Adipocyte (in vitro differentiated cells): Measurements from ENCODE around the gene DIPK1B.

Experiments
- DNase-seq: peaks from one replicate; pipeline ENCODE4 v3.0.0-alpha.2; 2015; ENCODE audit warnings: low read depth
- H3K27me3 ChIP-seq: replicated peaks from 2 replicates; pipeline ENCODE4 v1.7.0; 2013; ENCODE audit warnings: mild to moderate bottlenecking, low read length, moderate library complexity; ENCODE audit not compliant: control insufficient read depth, insufficient read depth
- H3K36me3 ChIP-seq: 2 replicates; pipeline ENCODE4 v1.7.0; 2013; ENCODE audit warnings: low read length, mild to moderate bottlenecking, moderate library complexity; ENCODE audit not compliant: control insufficient read depth, insufficient read depth, severe bottlenecking
- H3K4me1 ChIP-seq: 2 replicates; pipeline ENCODE4 v1.7.0; 2013; ENCODE audit warnings: mild to moderate bottlenecking, low read length, moderate library complexity; ENCODE audit not compliant: control insufficient read depth, insufficient read depth
- H3K4me3 ChIP-seq: 2 replicates; pipeline ENCODE4 v1.7.0; 2013; ENCODE audit warnings: mild to moderate bottlenecking, low read length, moderate library complexity
- H3K9ac ChIP-seq: 2 replicates; pipeline ENCODE4 v1.7.0; 2013; ENCODE audit warnings: mild to moderate bottlenecking, low read length, moderate library complexity
- H3K9me3 ChIP-seq: 2 replicates; pipeline ENCODE4 v1.7.0; 2013; ENCODE audit warnings: mild to moderate bottlenecking, low read length, moderate library complexity; ENCODE audit not compliant: control insufficient read depth

The DIPK1B gene

GRCh38 chr9:136675477-136676296 lies 36.7 kb upstream of the DIPK1B start:
- no peak overlapping the region for H3K9ac ChIP-seq
- peaks cover 9% of the 10 kb centered on the region for H3K4me1 ChIP-seq
- no peaks in the 10 kb centered on the region for H3K27me3 ChIP-seq
- peaks cover 44% of the 10 kb centered on the region for H3K36me3 ChIP-seq
- no peak for DNase-seq
- no peak overlapping the region for H3K4me3 ChIP-seq
- H3K9me3 ChIP-seq: no peaks in the 10 kb centered on the region

DNA sequence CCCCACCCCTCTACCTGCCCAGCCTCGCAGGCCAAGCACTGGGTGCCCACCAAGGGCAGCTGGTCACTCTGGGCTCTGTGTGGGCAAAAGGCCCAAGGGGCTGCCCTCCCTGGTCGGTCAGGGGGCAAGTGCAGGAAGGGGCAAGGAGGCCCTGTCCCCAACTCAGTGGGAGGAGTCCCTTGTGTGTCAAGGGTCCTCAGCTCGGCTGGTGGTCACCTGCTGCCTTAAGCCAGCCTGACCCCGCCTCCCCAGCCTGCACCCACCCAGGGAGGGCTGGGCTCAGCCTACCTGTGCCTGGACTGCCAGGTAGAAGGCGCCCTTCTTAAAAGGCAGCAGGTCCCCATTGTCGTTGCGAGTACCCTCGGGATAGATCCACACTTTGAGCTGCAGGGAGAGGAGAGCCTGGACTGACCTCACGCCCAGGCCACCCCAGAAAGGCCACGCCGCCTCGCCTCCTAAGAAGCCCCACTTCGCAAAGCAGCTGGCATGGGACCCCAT lies 36.0 kb upstream of the DIPK1B start:
- Histone ChIP-seq H3K4me1 (peaks cover 9% of the 10 kb centered on the region), H3K9me3 (no peaks in the 10 kb centered on the region), H3K9ac (no peak overlapping the region), H3K4me3 (no peak overlapping the region), H3K36me3 (peaks cover 44% of the 10 kb centered on the region), H3K27me3 (no peaks in the 10 kb centered on the region)
- DNase-seq: no peak

DNA sequence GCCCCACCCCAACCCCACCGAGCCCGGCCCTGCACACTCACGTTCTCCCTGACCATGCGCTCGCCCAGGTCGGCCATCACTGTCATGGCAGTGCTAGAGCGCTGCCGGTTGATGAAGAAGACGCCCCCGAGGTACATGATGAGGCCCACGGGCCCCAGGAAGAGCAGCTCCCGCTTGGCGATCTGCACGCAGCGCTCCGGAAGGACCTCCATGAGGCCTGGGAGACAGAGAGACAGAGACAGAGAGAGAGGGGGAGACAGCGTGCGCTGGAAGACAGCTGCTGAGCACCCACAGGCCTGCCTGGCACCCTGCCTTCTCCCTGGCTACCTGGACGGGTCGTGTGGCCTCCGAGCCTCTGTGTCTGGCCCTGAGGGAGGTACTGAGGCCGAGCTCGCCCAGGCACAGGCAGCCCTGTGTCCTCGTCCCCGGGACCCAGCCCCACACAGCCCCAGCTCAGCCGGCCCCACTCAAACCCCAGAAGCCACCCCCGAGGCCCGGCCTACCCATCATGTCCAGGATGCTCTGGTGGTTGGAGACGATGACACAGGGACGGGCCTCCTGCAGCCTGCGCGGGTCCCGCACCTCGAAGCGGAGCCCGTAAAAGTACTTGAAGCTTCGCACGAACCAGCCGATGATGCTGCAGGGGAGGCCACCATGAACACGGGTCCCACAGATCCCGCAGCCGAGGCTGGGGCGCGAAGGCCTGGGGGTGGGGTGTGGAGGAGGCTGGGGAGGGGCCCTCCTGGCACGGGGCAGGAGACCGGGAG lies 35.3 kb upstream of the DIPK1B start:
- H3K27me3 ChIP-seq: no peaks in the 10 kb centered on the region
- DNase-seq: no peak
- H3K4me1 ChIP-seq: peaks cover 15% of the 10 kb centered on the region
- H3K36me3 ChIP-seq: peaks cover 44% of the 10 kb centered on the region
- H3K9me3 ChIP-seq: no peaks in the 10 kb centered on the region
- H3K9ac ChIP-seq: no peak overlapping the region
- no peak overlapping the region for H3K4me3 ChIP-seq

GRCh38 chr9:136678034-136678433 lies 34.3 kb upstream of the DIPK1B start:
- H3K4me1 ChIP-seq: peaks cover 21% of the 10 kb centered on the region

DNA sequence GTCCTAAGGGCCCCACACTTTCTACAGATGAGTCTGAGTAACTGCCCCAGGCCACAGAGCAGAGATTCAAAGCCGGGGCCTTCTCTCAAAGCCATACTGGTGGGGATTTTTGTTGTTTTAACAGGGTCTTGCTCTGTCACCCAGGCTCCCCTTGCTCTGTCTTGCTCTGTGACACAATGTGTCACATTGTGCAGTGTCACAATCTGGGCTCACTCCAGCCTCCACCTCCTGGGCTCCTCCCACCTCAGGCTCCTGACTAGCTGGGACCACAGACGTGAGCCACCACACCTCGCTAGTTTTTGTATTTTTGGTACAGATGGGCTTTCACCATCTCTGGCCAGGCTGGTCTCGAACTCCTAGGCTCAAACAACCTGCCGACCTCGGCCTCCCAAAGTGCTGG lies 33.7 kb upstream of the DIPK1B start:
- DNase-seq: no peak
- H3K9me3 ChIP-seq: no peaks in the 10 kb centered on the region
- H3K4me1 ChIP-seq: peaks cover 27% of the 10 kb centered on the region
- H3K4me3 ChIP-seq: no peak overlapping the region
- no peaks in the 10 kb centered on the region for H3K27me3 ChIP-seq
- H3K36me3 ChIP-seq: peaks cover 38% of the 10 kb centered on the region
- no peak overlapping the region for H3K9ac ChIP-seq

More at GRCh38 chr9:136678034-136678433, 34.3 kb upstream of the DIPK1B start:
- Histone ChIP-seq H3K27me3 (no peaks in the 10 kb centered on the region), H3K36me3 (peaks cover 42% of the 10 kb centered on the region), H3K9ac (no peak overlapping the region), H3K9me3 (no peaks in the 10 kb centered on the region), H3K4me3 (no peak overlapping the region)
- no peak for DNase-seq

GRCh38 chr9:136679431-136679941 lies 32.9 kb upstream of the DIPK1B start:
- Histone ChIP-seq H3K36me3 (peaks cover 37% of the 10 kb centered on the region), H3K4me1 (peaks cover 35% of the 10 kb centered on the region), H3K27me3 (no peaks in the 10 kb centered on the region), H3K9me3 (no peaks in the 10 kb centered on the region), H3K9ac (peak overlapping the region; percentile 25), H3K4me3 (no peak overlapping the region)
- DNase-seq: no peak

- Histone ChIP-seq H3K36me3 (peaks cover 30% of the 10 kb centered on the region), H3K4me1 (peaks cover 44% of the 10 kb centered on the region), H3K9ac (no peak overlapping the region), H3K4me3 (no peak overlapping the region), H3K27me3 (no peaks in the 10 kb centered on the region), H3K9me3 (no peaks in the 10 kb centered on the region)
- no peak for DNase-seq
These were observed 31.3 kb upstream of the DIPK1B start for GRCh38 chr9:136681029-136681428.

DNA sequence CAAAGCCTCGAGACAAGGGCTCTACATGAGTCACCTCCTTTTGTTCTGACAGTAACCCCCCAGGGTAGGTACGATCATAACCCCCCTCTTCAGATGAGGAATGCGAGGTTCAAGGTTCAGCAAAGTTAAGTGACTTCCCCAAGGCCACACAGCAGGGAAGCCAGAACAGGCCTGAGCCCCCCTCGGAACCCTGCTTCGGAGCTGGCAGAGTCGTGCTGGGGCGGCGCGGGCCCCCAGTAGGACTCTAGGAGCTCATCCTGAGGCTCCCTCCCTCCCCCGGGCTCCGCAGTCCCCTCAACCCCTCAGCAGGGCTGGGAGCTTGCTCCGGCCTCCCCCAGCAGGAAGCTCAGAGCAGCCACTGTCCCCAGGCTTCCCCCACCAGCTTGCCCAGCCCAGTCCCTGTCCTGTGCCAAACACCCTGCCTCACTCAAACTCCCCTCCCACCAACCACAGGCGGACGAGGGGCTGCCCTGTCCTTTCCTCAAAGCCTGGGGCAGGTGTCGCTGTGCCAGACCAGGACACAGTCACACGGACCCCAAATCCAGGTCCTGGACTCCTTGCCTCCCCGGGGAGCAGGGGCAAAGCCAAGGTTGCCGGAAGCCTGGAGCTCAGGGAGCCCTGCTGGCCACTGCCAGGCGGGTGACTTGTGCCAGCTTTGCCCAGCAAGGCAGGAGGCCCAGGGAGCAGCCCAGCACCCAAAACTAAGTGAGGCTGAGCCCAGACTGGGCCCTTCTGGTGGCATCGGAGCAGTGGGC lies 30.2 kb upstream of the DIPK1B start:
- H3K4me1 ChIP-seq: peaks cover 45% of the 10 kb centered on the region
- H3K4me3 ChIP-seq: no peak overlapping the region
- H3K9ac ChIP-seq: peak overlapping the region; percentile 29
- H3K9me3 ChIP-seq: no peaks in the 10 kb centered on the region
- DNase-seq: no peak
- H3K36me3 ChIP-seq: peaks cover 24% of the 10 kb centered on the region
- H3K27me3 ChIP-seq: no peaks in the 10 kb centered on the region

DNA sequence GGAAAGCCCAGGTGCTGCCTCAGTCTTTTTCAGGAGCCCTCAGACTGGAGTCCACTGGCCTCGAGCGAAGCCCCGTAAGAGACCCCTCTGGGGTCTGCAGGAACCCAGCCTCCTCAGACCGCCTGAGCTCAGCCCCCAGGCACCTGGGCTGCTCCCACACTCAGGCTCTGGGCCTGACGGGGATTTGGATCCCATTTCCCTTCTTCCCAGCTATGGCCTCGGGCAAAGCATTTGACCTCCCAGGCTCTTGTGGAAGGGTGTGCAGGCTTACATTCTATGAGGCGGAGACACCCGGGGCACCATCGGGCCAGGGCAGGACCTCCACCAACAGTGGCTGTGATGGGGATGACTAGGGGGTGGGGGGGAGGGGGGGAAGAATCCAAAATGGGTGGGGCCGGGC lies 29.7 kb upstream of the DIPK1B start:
- DNase-seq: no peak
- Histone ChIP-seq H3K27me3 (no peaks in the 10 kb centered on the region), H3K4me1 (peaks cover 45% of the 10 kb centered on the region)

GRCh38 chr9:136683173-136683745 lies 29.1 kb upstream of the DIPK1B start:
- Histone ChIP-seq H3K27me3 (no peaks in the 10 kb centered on the region), H3K9me3 (no peaks in the 10 kb centered on the region), H3K9ac (peak overlapping the region; percentile 96), H3K4me1 (peaks cover 45% of the 10 kb centered on the region), H3K4me3 (peak overlapping the region; percentile 93), H3K36me3 (peaks cover 19% of the 10 kb centered on the region)
- DNase-seq: no peak

More for the DNA sequence above, 29.7 kb upstream of the DIPK1B start:
- H3K4me3 ChIP-seq: no peak overlapping the region
- H3K9ac ChIP-seq: peak overlapping the region; percentile 29
- H3K36me3 ChIP-seq: peaks cover 22% of the 10 kb centered on the region
- no peaks in the 10 kb centered on the region for H3K9me3 ChIP-seq
